Progenitor cell of endocrine pancreas (in vitro differentiated cells): Measurements from ENCODE around the gene ARHGAP12. TPM values are rescaled to one million over a fixed set of nuclear protein-coding genes. Genes with fewer than 3 reads are reported as not detected.

ENCODE experiments used
- DNase-seq: peaks from one replicate; pipeline ENCODE4 v3.0.0; 2021; ENCODE audit warnings: low spot score; ENCODE audit not compliant: unreplicated experiment
- H3K27ac Mint-ChIP-seq: 2 replicates; pipeline ENCODE4 v1.8.0; 2021; ENCODE audit warnings: mild to moderate bottlenecking, moderate library complexity, mixed read lengths
- H3K27me3 Mint-ChIP-seq: 2 replicates; pipeline ENCODE4 v1.8.0; 2021; ENCODE audit warnings: mixed read lengths
- H3K36me3 Mint-ChIP-seq: 2 replicates; pipeline ENCODE4 v1.8.0; 2022; ENCODE audit warnings: mixed read lengths; ENCODE audit not compliant: insufficient read depth
- H3K4me1 Mint-ChIP-seq: 2 replicates; pipeline ENCODE4 v1.8.0; 2021; ENCODE audit warnings: low read depth, mixed read lengths
- H3K4me3 Mint-ChIP-seq: 2 replicates; pipeline ENCODE4 v1.8.0; 2021; ENCODE audit warnings: low read depth, mild to moderate bottlenecking, moderate library complexity, mixed read lengths
- H3K9me3 Mint-ChIP-seq: 2 replicates; pipeline ENCODE4 v1.8.0; 2021; ENCODE audit warnings: low read depth, mixed read lengths
- CTCF ChIP-seq: fragments of 200-600 bp; sonication (generic); IDR thresholded peaks from one replicate; pipeline ENCODE4 v1.5.0; 2021; ENCODE audit warnings: antibody characterized with exemption, mild to moderate bottlenecking; ENCODE audit not compliant: unreplicated experiment
- total RNA-seq: library from RNA; stranded (reverse); gene quantifications from 2 replicates; pipeline ENCODE4 v1.2.1, GENCODE V29; 2021

ARHGAP12 gene
- total RNA-seq, 1 donor from 2014 or later: 41.8 TPM

- H3K27me3 Mint-ChIP-seq: peaks cover 2% of the 10 kb centered on the region
- H3K4me3 Mint-ChIP-seq: peak overlapping the region; percentile 45
- H3K36me3 Mint-ChIP-seq: peaks cover 1% of the 10 kb centered on the region
- DNase-seq: no peak
- no peak for TF ChIP-seq CTCF
- no peaks in the 10 kb centered on the region for H3K9me3 Mint-ChIP-seq
- H3K27ac Mint-ChIP-seq: peak overlapping the region; percentile 64
- H3K4me1 Mint-ChIP-seq: peaks cover 33% of the 10 kb centered on the region
Observed at GRCh38 chr10:31757831-31758230, 170.8 kb downstream of the ARHGAP12 start.

- no peak for TF ChIP-seq CTCF
- Mint-ChIP-seq H3K9me3 (no peaks in the 10 kb centered on the region), H3K27me3 (peaks cover 2% of the 10 kb centered on the region), H3K36me3 (peaks cover 1% of the 10 kb centered on the region), H3K4me3 (no peak overlapping the region), H3K4me1 (peaks cover 33% of the 10 kb centered on the region), H3K27ac (peak overlapping the region; percentile 64)
- DNase-seq: no peak
Observed at GRCh38 chr10:31757386-31757791, 171.2 kb downstream of the ARHGAP12 start.

- peaks cover 33% of the 10 kb centered on the region for H3K4me1 Mint-ChIP-seq
- DNase-seq: no peak
- peaks cover 2% of the 10 kb centered on the region for H3K27me3 Mint-ChIP-seq
- no peaks in the 10 kb centered on the region for H3K9me3 Mint-ChIP-seq
- H3K36me3 Mint-ChIP-seq: peaks cover under 1% of the 10 kb centered on the region
- H3K4me3 Mint-ChIP-seq: no peak overlapping the region
- TF ChIP-seq CTCF: no peak
- H3K27ac Mint-ChIP-seq: no peak overlapping the region
Observed at GRCh38 chr10:31756729-31757110, 171.9 kb downstream of the ARHGAP12 start.

- Mint-ChIP-seq H3K36me3 (no peaks in the 10 kb centered on the region), H3K27me3 (peaks cover 2% of the 10 kb centered on the region), H3K4me3 (no peak overlapping the region), H3K9me3 (no peaks in the 10 kb centered on the region), H3K4me1 (peaks cover 33% of the 10 kb centered on the region), H3K27ac (no peak overlapping the region)
- DNase-seq: no peak
- no peak for TF ChIP-seq CTCF
Observed at GRCh38 chr10:31756101-31756728, 172.4 kb downstream of the ARHGAP12 start.

Other genes starting within 250 kb of the ARHGAP12 start
- gene KIF5B, start 127.6 kb upstream of the ARHGAP12 start, total RNA-seq: 111 and 115 TPM in 2 replicates